ENCODE measurements around the gene FSTL4.

Gene FSTL4

DNA sequence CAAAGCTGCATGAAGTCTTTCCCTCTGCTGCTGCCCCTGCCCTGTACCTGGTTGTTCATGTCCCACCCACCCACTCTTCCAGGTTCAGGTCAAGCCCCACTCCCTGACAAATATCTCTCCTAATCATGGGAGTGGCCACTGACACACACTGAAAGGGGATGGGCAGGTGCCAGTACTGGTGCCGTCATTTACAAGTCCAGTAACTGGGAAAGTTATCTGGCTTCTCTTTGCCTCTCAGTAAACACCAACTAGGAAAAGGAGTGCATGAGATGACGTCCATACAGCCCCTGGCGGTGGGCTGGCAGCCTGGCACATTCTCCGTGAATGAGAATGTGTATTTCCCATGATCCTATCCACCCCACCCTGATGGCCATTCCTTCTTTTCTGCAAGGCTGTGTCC lies 225.2 kb downstream of the FSTL4 start:
- TF ChIP-seq, protein P1, sequence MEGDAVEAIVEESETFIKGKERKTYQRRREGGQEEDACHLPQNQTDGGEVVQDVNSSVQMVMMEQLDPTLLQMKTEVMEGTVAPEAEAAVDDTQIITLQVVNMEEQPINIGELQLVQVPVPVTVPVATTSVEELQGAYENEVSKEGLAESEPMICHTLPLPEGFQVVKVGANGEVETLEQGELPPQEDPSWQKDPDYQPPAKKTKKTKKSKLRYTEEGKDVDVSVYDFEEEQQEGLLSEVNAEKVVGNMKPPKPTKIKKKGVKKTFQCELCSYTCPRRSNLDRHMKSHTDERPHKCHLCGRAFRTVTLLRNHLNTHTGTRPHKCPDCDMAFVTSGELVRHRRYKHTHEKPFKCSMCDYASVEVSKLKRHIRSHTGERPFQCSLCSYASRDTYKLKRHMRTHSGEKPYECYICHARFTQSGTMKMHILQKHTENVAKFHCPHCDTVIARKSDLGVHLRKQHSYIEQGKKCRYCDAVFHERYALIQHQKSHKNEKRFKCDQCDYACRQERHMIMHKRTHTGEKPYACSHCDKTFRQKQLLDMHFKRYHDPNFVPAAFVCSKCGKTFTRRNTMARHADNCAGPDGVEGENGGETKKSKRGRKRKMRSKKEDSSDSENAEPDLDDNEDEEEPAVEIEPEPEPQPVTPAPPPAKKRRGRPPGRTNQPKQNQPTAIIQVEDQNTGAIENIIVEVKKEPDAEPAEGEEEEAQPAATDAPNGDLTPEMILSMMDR (IDR thresholded peaks at IDR 0.05): peak; percentile 14; the same call in 1 of the 2 replicates
- no peak for TF ChIP-seq ZFX (IDR thresholded peaks at IDR 0.05; ENCODE audit: borderline replicate concordance)
- no peak overlapping the region for H3K27ac ChIP-seq

DNA sequence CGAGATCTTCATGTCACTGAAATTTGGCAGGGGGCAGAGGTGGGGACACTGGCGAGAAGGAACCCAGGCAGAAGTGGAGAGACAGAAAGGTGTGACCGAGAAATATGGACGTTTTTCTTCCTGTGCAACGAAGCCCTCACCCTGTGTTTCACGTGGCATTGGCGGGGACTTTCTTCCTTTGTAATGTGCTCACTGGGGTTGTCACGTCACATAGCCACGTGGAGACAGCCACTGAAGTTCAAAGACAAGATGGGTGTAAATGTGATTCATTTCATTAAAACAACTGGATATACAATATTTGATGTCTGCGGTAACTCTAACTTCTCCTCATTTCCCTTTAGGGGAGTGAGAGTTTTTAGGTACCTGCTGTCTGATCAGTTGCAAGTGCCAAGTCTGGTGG lies 225.7 kb downstream of the FSTL4 start:
- TF ChIP-seq, protein P1 (IDR thresholded peaks at IDR 0.05): no peak
- TF ChIP-seq ZFX (IDR thresholded peaks at IDR 0.05; ENCODE audit: borderline replicate concordance): no peak
- H3K27ac ChIP-seq: no peak overlapping the region

DNA sequence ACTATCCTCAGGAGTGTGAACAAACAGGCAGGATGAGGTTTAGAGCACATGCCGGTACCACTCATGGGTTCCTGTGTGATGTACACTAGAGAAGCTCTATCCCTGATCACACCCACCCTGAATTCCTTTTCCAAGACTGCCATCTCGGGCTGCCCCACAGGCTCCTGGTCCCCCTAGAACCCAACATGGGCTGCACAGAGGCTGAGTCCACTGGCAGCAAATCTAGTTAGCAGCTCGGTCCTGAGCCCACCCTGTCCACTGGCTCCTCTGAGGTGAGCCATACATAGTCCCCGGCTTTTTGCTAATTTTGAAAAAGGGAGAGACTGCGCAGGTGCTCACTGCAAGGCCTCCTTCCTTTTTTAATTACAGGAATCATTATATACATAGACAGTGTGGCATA lies 227.0 kb downstream of the FSTL4 start:
- H3K27ac ChIP-seq: no peak overlapping the region
- TF ChIP-seq, protein P1 (IDR thresholded peaks at IDR 0.05): no peak
- no peak for TF ChIP-seq ZFX (IDR thresholded peaks at IDR 0.05; ENCODE audit: borderline replicate concordance)

DNA sequence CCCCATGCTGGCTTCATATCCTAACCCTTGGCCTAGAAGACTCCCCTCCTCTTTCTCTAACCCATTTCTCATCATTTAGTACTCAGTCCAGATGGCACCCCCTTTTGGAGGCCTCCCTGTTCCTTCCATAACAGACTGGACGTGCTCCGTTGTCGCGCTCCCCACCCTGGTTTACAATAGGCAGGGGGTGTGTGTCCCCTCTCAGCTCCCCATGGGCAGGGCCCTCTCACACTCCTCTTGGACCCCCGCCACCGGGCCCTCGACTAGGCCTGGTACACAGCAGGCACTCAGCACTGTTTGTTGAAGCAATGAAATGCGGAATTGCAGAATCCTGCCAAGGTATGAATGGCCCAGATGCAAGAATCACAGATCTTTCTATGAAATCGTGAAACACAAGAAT lies 227.4 kb downstream of the FSTL4 start:
- no peak for TF ChIP-seq ZFX (IDR thresholded peaks at IDR 0.05; ENCODE audit: borderline replicate concordance)
- TF ChIP-seq, protein P1 (IDR thresholded peaks at IDR 0.05): no peak
- no peak overlapping the region for H3K27ac ChIP-seq

DNA sequence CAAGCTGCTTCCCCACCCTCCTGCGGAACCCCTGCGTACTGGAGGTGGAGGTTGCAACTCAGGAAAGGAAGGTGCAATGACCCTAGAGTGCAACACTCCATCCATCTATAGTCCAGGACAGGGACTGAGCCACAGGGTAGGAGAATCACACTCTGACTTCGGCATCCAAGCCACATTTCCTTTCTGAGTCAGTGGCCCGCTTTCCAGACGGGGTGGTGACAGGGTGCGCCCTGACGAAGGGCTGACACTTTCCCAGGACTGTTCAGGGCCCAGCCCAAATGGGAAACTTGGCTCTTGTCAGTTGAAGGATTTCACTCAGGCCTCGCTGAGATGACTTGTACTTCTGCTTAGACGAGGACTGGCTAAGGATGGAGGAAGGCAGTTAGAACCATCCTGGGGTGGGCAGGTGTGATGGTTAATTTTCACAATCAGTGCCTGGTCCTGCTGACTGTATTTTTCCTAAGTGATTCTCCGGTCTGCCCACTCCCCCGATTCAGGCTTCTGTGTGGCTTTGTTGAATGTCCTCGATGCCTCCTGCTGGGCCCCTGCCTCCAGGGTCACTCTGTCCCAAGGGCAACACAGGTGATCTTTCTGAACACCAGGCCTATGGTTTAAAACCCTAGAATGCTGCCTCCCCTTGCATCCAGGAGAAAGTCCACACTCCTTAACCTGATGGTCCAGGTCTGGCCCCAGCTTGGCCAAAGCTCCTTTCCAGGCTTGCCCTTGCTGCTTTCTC lies 228.1 kb downstream of the FSTL4 start:
- TF ChIP-seq ZFX (IDR thresholded peaks at IDR 0.05; ENCODE audit: borderline replicate concordance): no peak
- TF ChIP-seq, protein P1 (IDR thresholded peaks at IDR 0.05): no peak
- no peak overlapping the region for H3K27ac ChIP-seq

DNA sequence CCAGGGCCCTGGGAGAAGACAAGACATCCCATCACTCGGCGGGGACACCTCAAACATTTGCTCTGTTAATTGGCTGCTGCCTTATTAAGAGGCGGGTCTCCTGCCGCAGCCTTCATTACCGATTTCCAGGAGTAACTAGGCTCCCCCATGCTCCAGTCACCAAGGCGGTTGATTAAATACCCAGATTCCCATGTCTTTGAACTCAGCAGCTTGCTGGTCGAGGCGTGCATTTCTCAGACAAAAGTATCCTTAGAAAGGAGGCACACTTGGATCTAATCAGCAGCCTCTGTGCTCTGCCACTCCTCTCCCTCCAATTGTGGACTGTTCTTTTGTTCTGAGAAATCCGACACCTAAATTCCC lies 228.8 kb downstream of the FSTL4 start:
- no peak for TF ChIP-seq ZFX (IDR thresholded peaks at IDR 0.05; ENCODE audit: borderline replicate concordance)
- TF ChIP-seq, protein P1 (IDR thresholded peaks at IDR 0.05): no peak
- H3K27ac ChIP-seq: no peak overlapping the region

DNA sequence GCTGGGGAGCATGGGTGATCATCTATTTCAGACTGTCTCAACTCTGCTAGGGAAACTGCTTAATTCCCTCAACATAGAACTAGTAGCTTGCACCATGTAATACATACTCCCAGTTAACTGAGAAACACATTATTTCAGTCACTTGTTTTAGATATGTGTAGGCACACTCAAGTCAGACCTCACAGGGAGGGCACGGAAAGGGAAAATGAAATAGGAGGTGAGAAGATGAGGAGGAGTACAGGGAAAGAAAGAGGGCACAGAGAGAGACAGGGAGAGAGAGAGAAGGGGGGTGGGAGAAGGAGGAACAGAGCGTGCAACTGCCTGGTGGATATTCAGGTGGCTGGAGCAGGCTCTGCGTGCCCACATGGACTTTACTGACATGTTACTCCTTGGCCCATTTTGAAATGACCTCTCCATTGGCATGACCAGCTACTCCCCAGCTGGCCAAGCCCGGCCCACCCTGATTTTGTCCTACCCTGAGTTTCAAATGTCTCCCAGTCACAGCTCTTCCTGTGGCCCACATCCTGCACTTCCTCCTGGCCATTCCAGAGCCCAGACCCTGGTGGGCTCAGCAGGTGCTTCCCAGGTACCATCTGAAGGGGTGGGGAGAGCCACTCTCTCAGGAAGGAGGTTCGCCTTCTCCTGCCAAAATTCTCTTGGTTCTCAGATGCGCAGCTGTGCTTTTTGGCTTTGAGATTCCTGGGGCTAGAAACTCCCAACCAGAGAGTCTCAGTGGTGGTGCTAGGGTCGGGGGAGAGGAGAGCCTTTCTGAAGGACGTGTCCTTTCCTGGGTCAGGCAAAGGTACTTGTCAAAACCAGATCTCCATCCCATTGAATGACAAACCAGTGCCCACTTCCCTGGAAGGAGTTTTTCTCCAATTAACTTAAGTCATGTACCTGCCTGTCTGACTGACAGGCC lies 229.4 kb downstream of the FSTL4 start:
- H3K27ac ChIP-seq: no peak overlapping the region
- TF ChIP-seq, protein P1 (IDR thresholded peaks at IDR 0.05): no peak
- no peak for TF ChIP-seq ZFX (IDR thresholded peaks at IDR 0.05; ENCODE audit: borderline replicate concordance)
